Endodermal cell (in vitro differentiated cells): ENCODE results near the gene CLDN20. TPM values are rescaled to one million over a fixed set of nuclear protein-coding genes. Genes with fewer than 3 reads are reported as not detected.

Source experiments
- DNase-seq: peaks from one replicate; pipeline ENCODE4 v3.0.0-alpha.2; 2017
- H3K27ac ChIP-seq: 2 replicates; pipeline ENCODE4 v1.5.1; 2013; ENCODE audit warnings: mild to moderate bottlenecking, low read depth, low read length, moderate library complexity
- H3K27me3 ChIP-seq: 2 replicates; pipeline ENCODE4 v1.6.1; 2013; ENCODE audit warnings: mild to moderate bottlenecking, low read length, moderate library complexity; ENCODE audit not compliant: insufficient read depth, control insufficient read depth, poor library complexity, severe bottlenecking
- H3K36me3 ChIP-seq: 2 replicates; pipeline ENCODE4 v1.7.0; 2013; ENCODE audit warnings: mild to moderate bottlenecking, low read length, moderate library complexity; ENCODE audit not compliant: control insufficient read depth, insufficient read depth
- H3K4me1 ChIP-seq: one replicate; pipeline ENCODE4 v1.7.0; 2013; ENCODE audit warnings: low read length; ENCODE audit not compliant: control insufficient read depth, insufficient read depth
- H3K4me3 ChIP-seq: 2 replicates; pipeline ENCODE4 v1.5.1; 2013; ENCODE audit warnings: mild to moderate bottlenecking, low read length, moderate library complexity
- H3K9ac ChIP-seq: 2 replicates; pipeline ENCODE4 v1.6.1; 2013; ENCODE audit warnings: mild to moderate bottlenecking, low read length, moderate library complexity; ENCODE audit not compliant: poor library complexity, severe bottlenecking; ENCODE audit errors: extremely low read depth
- H3K9me3 ChIP-seq: 2 replicates; pipeline ENCODE4 v1.6.1; 2013; ENCODE audit warnings: mild to moderate bottlenecking, low read length, moderate library complexity; ENCODE audit not compliant: control insufficient read depth
- H3K27ac Mint-ChIP-seq: 2 replicates; pipeline ENCODE4 v1.8.0; 2020; ENCODE audit warnings: mixed read lengths
- H3K27me3 Mint-ChIP-seq: 2 replicates; pipeline ENCODE4 v1.8.0; 2021; ENCODE audit warnings: mild to moderate bottlenecking, mixed read lengths; ENCODE audit not compliant: insufficient read depth
- H3K36me3 Mint-ChIP-seq: 2 replicates; pipeline ENCODE4 v1.8.0; 2020; ENCODE audit warnings: low read depth, mixed read lengths
- H3K4me1 Mint-ChIP-seq: 2 replicates; pipeline ENCODE4 v1.8.0; 2020; ENCODE audit warnings: mixed read lengths
- H3K4me3 Mint-ChIP-seq: 2 replicates; pipeline ENCODE4 v1.8.0; 2020; ENCODE audit warnings: mild to moderate bottlenecking, moderate library complexity, mixed read lengths
- H3K9me3 Mint-ChIP-seq: 2 replicates; pipeline ENCODE4 v1.8.0; 2020; ENCODE audit warnings: mild to moderate bottlenecking, mixed read lengths
- CTCF ChIP-seq: fragments of 200-600 bp; sonication (generic); conservative IDR thresholded peaks from 2 replicates; pipeline ENCODE4 v1.5.0; 2021; ENCODE audit warnings: antibody characterized with exemption, mild to moderate bottlenecking
- WGBS, 2 experiments: methylation state at CpG; one replicate each; pipeline versions ENCODE4 v1.1.5 to v1.1.7; 2013; ENCODE audit warnings: missing lambda C conversion rate in 2 of 2, mixed read lengths in 1 of 2; ENCODE audit not compliant: insufficient coverage in 1 of 2, insufficient read length in 1 of 2; 5-methylcytosine and 5-hydroxymethylcytosine counted together
- total RNA-seq, 2 donors: library from RNA; stranded (reverse); fragmentation: NEBNext Ultra II Directional in 1 of 2; extraction: Animal tissue kit (Norgen Biotek cat#: 25700) in 1 of 2; gene quantifications; 2 replicates in 1 of 2; 3 replicates in 1 of 2; pipeline ENCODE4 v1.2.1, GENCODE V29; 2021

The CLDN20 gene
- total RNA-seq, 2 donors from 2014 or later: not detected

GRCh38 chr6:155261111-155261900 is 2.5 kb upstream of the CLDN20 start:
- H3K27ac ChIP-seq: peak overlapping the region; percentile 33
- peak overlapping the region; percentile 77 for H3K27ac Mint-ChIP-seq
- WGBS, 2 experiments: 89 to 91% methylated on average over 4 to 10 of the region's 11 CpGs
- no peaks in the 10 kb centered on the region for H3K27me3 ChIP-seq
- TF ChIP-seq CTCF: peak; percentile 72
- DNase-seq: peak; percentile 88
- H3K9ac ChIP-seq: no peak overlapping the region
- H3K36me3 ChIP-seq: peaks cover 68% of the 10 kb centered on the region
- no peaks in the 10 kb centered on the region for H3K27me3 Mint-ChIP-seq
- peaks cover 2% of the 10 kb centered on the region for H3K9me3 Mint-ChIP-seq
- H3K9me3 ChIP-seq: no peaks in the 10 kb centered on the region
- H3K4me1 Mint-ChIP-seq: peaks cover 20% of the 10 kb centered on the region
- no peak overlapping the region for H3K4me3 ChIP-seq
- H3K36me3 Mint-ChIP-seq: peaks cover 56% of the 10 kb centered on the region
- no peaks in the 10 kb centered on the region for H3K4me1 ChIP-seq
- H3K4me3 Mint-ChIP-seq: no peak overlapping the region

- Mint-ChIP-seq H3K4me3 (no peak overlapping the region), H3K9me3 (peaks cover 11% of the 10 kb centered on the region), H3K27me3 (no peaks in the 10 kb centered on the region), H3K36me3 (peaks cover 55% of the 10 kb centered on the region), H3K4me1 (peaks cover 25% of the 10 kb centered on the region), H3K27ac (peak overlapping the region; percentile 77)
- Histone ChIP-seq H3K27ac (no peak overlapping the region), H3K4me1 (no peaks in the 10 kb centered on the region), H3K36me3 (peaks cover 63% of the 10 kb centered on the region), H3K4me3 (no peak overlapping the region), H3K9me3 (peaks cover 8% of the 10 kb centered on the region), H3K9ac (no peak overlapping the region), H3K27me3 (no peaks in the 10 kb centered on the region)
- no peak for TF ChIP-seq CTCF
- no peak for DNase-seq
- WGBS, 2 experiments: 71 to 96% methylated on average over 1 to 4 of the region's 4 CpGs
Measured at GRCh38 chr6:155262655-155263054, 1.2 kb upstream of the CLDN20 start.

GRCh38 chr6:155264693-155265320 is 994 bp downstream of the CLDN20 start:
- H3K4me1 Mint-ChIP-seq: peaks cover 30% of the 10 kb centered on the region
- H3K27ac ChIP-seq: no peak overlapping the region

More at GRCh38 chr6:155264693-155265320, 994 bp downstream of the CLDN20 start:
- Histone ChIP-seq H3K9me3 (peaks cover 9% of the 10 kb centered on the region), H3K27me3 (no peaks in the 10 kb centered on the region), H3K4me1 (peaks cover 4% of the 10 kb centered on the region), H3K4me3 (no peak overlapping the region), H3K9ac (no peak overlapping the region), H3K36me3 (peaks cover 47% of the 10 kb centered on the region)
- H3K27ac Mint-ChIP-seq: no peak overlapping the region
- H3K36me3 Mint-ChIP-seq: peaks cover 47% of the 10 kb centered on the region
- WGBS, 2 experiments: 92 to 100% methylated on average over 3 to 9 of the region's 9 CpGs
- peaks cover 14% of the 10 kb centered on the region for H3K9me3 Mint-ChIP-seq
- DNase-seq: no peak
- no peak for TF ChIP-seq CTCF
- no peak overlapping the region for H3K4me3 Mint-ChIP-seq
- no peaks in the 10 kb centered on the region for H3K27me3 Mint-ChIP-seq
